GM23338 (cell line): ENCODE measurements around the gene CIROP. TPM values are rescaled to one million over a fixed set of nuclear protein-coding genes. Genes with fewer than 3 reads are reported as not detected.

Experiments
- ATAC-seq: fragments of 200-7000 bp; cut with Tn5 transposase; 3 replicates; pipeline ENCODE4 v1.9.1; 2020
- DNase-seq: peaks from one replicate; pipeline ENCODE4 v3.0.0-alpha.2; 2015; ENCODE audit warnings: low spot score
- H2AFZ ChIP-seq: fragments of 200-600 bp; sonication (generic); 2 replicates; pipeline ENCODE4 v1.8.0; 2016; ENCODE audit warnings: antibody characterized with exemption, mild to moderate bottlenecking, moderate library complexity
- H3F3A ChIP-seq: fragments of 200-600 bp; sonication (generic); replicated peaks from 2 replicates; pipeline ENCODE4 v1.8.0; 2017; ENCODE audit warnings: antibody characterized with exemption, mixed run types, low read depth
- H3K27ac ChIP-seq: fragments of 200-600 bp; sonication (generic); 2 replicates; pipeline ENCODE4 v1.6.1; 2016; ENCODE audit warnings: low read depth
- H3K27me3 ChIP-seq: fragments of 200-600 bp; sonication (generic); 2 replicates; pipeline ENCODE4 v1.8.0; 2016; ENCODE audit warnings: mild to moderate bottlenecking, mixed run types, moderate library complexity; ENCODE audit not compliant: insufficient read depth
- H3K36me3 ChIP-seq: fragments of 200-600 bp; sonication (generic); 2 replicates; pipeline ENCODE4 v1.8.0; 2016; ENCODE audit warnings: mild to moderate bottlenecking; ENCODE audit not compliant: insufficient read depth
- H3K4me1 ChIP-seq: fragments of 200-600 bp; sonication (generic); 2 replicates; pipeline ENCODE4 v1.8.0; 2016; ENCODE audit warnings: mild to moderate bottlenecking, moderate library complexity; ENCODE audit not compliant: insufficient read depth
- H3K4me2 ChIP-seq: fragments of 200-600 bp; sonication (generic); 2 replicates; pipeline ENCODE4 v1.7.1; 2017; ENCODE audit warnings: mixed run types
- H3K4me3 ChIP-seq: fragments of 200-600 bp; sonication (generic); 2 replicates; pipeline ENCODE4 v1.6.1; 2016; ENCODE audit warnings: mixed run types
- H3K79me2 ChIP-seq: fragments of 200-600 bp; sonication (generic); replicated peaks from 2 replicates; pipeline ENCODE4 v1.8.0; 2017; ENCODE audit warnings: mild to moderate bottlenecking; ENCODE audit not compliant: insufficient read depth
- H3K9me2 ChIP-seq: fragments of 200-600 bp; sonication (generic); 2 replicates; pipeline ENCODE4 v1.8.0; 2017; ENCODE audit not compliant: insufficient read depth
- H4K20me1 ChIP-seq: fragments of 200-600 bp; sonication (generic); replicated peaks from 2 replicates; pipeline ENCODE4 v1.8.0; 2017; ENCODE audit warnings: mild to moderate bottlenecking; ENCODE audit not compliant: insufficient read depth
- H3K27ac Mint-ChIP-seq: 2 replicates; pipeline ENCODE4 v1.8.0; 2020; ENCODE audit warnings: inconsistent platforms, mild to moderate bottlenecking, moderate library complexity, mixed read lengths
- H3K27me3 Mint-ChIP-seq: 3 replicates; pipeline ENCODE4 v1.8.0; 2022; ENCODE audit warnings: low read depth, mild to moderate bottlenecking, moderate library complexity, mixed read lengths, inconsistent platforms; ENCODE audit not compliant: insufficient read depth, poor library complexity
- H3K36me3 Mint-ChIP-seq: 3 replicates; pipeline ENCODE4 v1.8.0; 2021; ENCODE audit warnings: low read depth, mild to moderate bottlenecking, inconsistent platforms, moderate library complexity, mixed read lengths
- H3K4me1 Mint-ChIP-seq: 3 replicates; pipeline ENCODE4 v1.8.0; 2020; ENCODE audit warnings: mild to moderate bottlenecking, inconsistent platforms, mixed read lengths
- H3K4me3 Mint-ChIP-seq: 3 replicates; pipeline ENCODE4 v1.8.0; 2021; ENCODE audit warnings: moderate library complexity, mild to moderate bottlenecking, inconsistent platforms, mixed read lengths
- H3K9me3 Mint-ChIP-seq: 3 replicates; pipeline ENCODE4 v1.8.0; 2020; ENCODE audit warnings: moderate library complexity, mild to moderate bottlenecking, inconsistent platforms, mixed read lengths
- CREB1 ChIP-seq: fragments of 250-450 bp; sonication (Bioruptor Pico); IDR thresholded peaks from 2 replicates; pipeline ENCODE4 v1.5.0; 2020; ENCODE audit warnings: low read depth, mild to moderate bottlenecking, moderate library complexity
- EZH2phosphoT487 ChIP-seq: fragments of 200-600 bp; sonication (generic); IDR thresholded peaks from one replicate; pipeline ENCODE4 v1.8.1; 2018; ENCODE audit warnings: antibody characterized with exemption; ENCODE audit not compliant: unreplicated experiment
- JUNB ChIP-seq: IDR thresholded peaks from one replicate; pipeline ENCODE4 v1.6.1; 2016; ENCODE audit warnings: antibody characterized with exemption; ENCODE audit not compliant: unreplicated experiment
- ZNF114 ChIP-seq: fragments of 250-450 bp; sonication (Bioruptor Pico); IDR thresholded peaks from 2 replicates; pipeline ENCODE4 v1.5.0; 2020; ENCODE audit warnings: mild to moderate bottlenecking, moderate library complexity
- polyA plus RNA-seq: library from polyadenylated mRNA; unstranded; fragments of >200 nt; fragmentation: Nextera tagmentation; extraction: Ambion mirVana; gene quantifications from 2 replicates; pipeline ENCODE4 v1.2.1, GENCODE V29; 2016
- total RNA-seq: library from RNA; depleted of rRNA; stranded (reverse); fragments of >200 nt; shearing (Covaris generic); gene quantifications from 2 replicates; pipeline ENCODE4 v1.2.3, GENCODE V29; 2014
- TF ChIP-seq, protein P1 (sequence below): fragments of 250-450 bp; sonication (Bioruptor Pico); IDR thresholded peaks from 2 replicates; pipeline ENCODE4 v1.5.0; 2020; ENCODE audit warnings: mild to moderate bottlenecking, moderate library complexity
- TF ChIP-seq, protein P2 (sequence below), 2 experiments: fragments of 200-600 bp in 1 of 2; sonication (generic) in 1 of 2; conservative IDR thresholded peaks; 2 replicates each; pipeline versions ENCODE4 v1.5.1 to v1.6.1; 2016 to 2017; ENCODE audit warnings: antibody characterized with exemption in 2 of 2, low read depth in 2 of 2, mild to moderate bottlenecking in 2 of 2, moderate library complexity in 1 of 2

CIROP gene
- total and polyA plus RNA-seq, 2 experiments from 2014 or later, result not detected

DNA sequence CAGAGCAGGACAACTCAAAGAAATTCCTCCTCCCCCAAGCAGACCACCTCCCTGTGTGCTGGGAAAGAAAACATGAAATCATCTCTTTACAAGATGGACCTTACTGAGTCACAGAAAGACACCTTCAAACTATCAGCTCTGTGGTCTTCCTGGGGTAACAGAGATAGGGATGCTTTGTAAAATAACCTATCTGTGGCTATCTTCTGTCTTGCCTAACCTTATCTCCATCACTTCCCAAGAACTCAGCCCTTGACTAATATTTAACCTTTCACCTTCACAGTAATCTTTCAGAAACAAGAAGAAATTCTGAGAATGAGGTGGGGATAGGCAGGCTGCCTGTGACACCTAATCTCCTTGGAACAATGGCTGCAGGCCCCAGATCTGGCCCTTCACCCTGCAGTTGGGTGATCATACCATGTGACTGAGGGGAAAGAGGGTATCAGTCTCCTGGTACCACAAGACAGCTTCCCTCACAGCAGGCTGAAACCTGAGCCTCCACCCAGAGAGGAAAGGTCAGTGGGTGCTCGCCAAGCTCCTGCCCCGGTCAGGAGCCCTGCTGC is 41.6 kb upstream of the CIROP start (continued):
- TF ChIP-seq, protein P1, sequence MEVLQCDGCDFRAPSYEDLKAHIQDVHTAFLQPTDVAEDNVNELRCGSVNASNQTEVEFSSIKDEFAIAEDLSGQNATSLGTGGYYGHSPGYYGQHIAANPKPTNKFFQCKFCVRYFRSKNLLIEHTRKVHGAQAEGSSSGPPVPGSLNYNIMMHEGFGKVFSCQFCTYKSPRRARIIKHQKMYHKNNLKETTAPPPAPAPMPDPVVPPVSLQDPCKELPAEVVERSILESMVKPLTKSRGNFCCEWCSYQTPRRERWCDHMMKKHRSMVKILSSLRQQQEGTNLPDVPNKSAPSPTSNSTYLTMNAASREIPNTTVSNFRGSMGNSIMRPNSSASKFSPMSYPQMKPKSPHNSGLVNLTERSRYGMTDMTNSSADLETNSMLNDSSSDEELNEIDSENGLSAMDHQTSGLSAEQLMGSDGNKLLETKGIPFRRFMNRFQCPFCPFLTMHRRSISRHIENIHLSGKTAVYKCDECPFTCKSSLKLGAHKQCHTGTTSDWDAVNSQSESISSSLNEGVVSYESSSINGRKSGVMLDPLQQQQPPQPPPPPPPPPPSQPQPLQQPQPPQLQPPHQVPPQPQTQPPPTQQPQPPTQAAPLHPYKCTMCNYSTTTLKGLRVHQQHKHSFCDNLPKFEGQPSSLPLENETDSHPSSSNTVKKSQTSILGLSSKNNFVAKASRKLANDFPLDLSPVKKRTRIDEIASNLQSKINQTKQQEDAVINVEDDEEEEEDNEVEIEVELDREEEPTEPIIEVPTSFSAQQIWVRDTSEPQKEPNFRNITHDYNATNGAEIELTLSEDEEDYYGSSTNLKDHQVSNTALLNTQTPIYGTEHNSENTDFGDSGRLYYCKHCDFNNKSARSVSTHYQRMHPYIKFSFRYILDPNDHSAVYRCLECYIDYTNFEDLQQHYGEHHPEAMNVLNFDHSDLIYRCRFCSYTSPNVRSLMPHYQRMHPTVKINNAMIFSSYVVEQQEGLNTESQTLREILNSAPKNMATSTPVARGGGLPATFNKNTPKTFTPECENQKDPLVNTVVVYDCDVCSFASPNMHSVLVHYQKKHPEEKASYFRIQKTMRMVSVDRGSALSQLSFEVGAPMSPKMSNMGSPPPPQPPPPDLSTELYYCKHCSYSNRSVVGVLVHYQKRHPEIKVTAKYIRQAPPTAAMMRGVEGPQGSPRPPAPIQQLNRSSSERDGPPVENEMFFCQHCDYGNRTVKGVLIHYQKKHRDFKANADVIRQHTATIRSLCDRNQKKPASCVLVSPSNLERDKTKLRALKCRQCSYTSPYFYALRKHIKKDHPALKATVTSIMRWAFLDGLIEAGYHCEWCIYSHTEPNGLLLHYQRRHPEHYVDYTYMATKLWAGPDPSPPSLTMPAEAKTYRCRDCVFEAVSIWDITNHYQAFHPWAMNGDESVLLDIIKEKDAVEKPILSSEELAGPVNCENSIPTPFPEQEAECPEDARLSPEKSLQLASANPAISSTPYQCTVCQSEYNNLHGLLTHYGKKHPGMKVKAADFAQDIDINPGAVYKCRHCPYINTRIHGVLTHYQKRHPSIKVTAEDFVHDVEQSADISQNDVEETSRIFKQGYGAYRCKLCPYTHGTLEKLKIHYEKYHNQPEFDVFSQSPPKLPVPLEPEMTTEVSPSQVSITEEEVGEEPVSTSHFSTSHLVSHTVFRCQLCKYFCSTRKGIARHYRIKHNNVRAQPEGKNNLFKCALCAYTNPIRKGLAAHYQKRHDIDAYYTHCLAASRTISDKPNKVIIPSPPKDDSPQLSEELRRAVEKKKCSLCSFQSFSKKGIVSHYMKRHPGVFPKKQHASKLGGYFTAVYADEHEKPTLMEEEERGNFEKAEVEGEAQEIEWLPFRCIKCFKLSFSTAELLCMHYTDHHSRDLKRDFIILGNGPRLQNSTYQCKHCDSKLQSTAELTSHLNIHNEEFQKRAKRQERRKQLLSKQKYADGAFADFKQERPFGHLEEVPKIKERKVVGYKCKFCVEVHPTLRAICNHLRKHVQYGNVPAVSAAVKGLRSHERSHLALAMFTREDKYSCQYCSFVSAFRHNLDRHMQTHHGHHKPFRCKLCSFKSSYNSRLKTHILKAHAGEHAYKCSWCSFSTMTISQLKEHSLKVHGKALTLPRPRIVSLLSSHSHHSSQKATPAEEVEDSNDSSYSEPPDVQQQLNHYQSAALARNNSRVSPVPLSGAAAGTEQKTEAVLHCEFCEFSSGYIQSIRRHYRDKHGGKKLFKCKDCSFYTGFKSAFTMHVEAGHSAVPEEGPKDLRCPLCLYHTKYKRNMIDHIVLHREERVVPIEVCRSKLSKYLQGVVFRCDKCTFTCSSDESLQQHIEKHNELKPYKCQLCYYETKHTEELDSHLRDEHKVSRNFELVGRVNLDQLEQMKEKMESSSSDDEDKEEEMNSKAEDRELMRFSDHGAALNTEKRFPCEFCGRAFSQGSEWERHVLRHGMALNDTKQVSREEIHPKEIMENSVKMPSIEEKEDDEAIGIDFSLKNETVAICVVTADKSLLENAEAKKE (CRISPR knock-in tag), result no peak
- no peak for TF ChIP-seq CREB1 (CRISPR knock-in tag)
- TF ChIP-seq, protein P2, sequence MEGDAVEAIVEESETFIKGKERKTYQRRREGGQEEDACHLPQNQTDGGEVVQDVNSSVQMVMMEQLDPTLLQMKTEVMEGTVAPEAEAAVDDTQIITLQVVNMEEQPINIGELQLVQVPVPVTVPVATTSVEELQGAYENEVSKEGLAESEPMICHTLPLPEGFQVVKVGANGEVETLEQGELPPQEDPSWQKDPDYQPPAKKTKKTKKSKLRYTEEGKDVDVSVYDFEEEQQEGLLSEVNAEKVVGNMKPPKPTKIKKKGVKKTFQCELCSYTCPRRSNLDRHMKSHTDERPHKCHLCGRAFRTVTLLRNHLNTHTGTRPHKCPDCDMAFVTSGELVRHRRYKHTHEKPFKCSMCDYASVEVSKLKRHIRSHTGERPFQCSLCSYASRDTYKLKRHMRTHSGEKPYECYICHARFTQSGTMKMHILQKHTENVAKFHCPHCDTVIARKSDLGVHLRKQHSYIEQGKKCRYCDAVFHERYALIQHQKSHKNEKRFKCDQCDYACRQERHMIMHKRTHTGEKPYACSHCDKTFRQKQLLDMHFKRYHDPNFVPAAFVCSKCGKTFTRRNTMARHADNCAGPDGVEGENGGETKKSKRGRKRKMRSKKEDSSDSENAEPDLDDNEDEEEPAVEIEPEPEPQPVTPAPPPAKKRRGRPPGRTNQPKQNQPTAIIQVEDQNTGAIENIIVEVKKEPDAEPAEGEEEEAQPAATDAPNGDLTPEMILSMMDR (conservative IDR thresholded peaks at IDR 0.05; ENCODE audit: low read depth in 2 of 2), result no peak
- TF ChIP-seq ZNF114 (CRISPR knock-in tag), result no peak
- no peak for TF ChIP-seq JUNB

DNA sequence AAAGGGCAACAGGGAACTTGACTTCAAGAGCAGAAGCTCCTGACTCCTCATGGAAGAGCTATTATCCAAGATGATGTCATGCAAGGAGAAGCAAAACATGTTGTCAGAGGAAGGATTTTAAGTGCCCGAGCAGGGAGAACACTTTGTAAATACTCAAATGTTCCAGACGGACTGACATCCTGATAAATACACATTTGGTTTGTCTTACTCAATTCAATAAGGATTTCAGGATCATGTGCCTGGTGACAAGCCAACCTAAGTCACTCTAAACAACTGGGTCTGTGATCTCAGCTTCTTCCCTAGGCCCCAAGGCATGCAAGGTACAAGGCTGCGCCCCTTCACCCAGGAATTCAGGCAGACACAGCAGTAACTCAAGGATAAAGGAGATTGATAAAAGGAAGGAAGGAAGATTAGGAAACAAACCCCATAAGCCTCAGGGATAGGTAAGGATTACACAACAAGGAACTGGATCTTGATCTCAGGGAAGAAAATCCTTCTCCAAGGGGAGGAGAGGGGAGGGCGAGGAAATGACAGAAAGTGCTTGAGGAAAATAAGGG is 41.1 kb upstream of the CIROP start:
- Histone ChIP-seq H3K4me2 (no peak overlapping the region), H3K27ac (no peak overlapping the region), H4K20me1 (peaks cover 5% of the 10 kb centered on the region; the same call in 1 of the 2 replicates), H3F3A (0 out of 2 replicates have a peak, but pooled peaks cover 3% of the 10 kb centered on the region), H3K4me3 (no peak overlapping the region), H3K4me1 (no peaks in the 10 kb centered on the region), H2AFZ (no peak overlapping the region), H3K36me3 (peaks cover 29% of the 10 kb centered on the region), H3K27me3 (no peaks in the 10 kb centered on the region), H3K79me2 (no peaks in the 10 kb centered on the region), H3K9me2 (peaks cover 6% of the 10 kb centered on the region; the same call in 1 of the 2 replicates)
- peaks cover 7% of the 10 kb centered on the region for H3K4me1 Mint-ChIP-seq
- H3K36me3 Mint-ChIP-seq, result peaks cover 61% of the 10 kb centered on the region
- H3K27me3 Mint-ChIP-seq, result peaks cover 2% of the 10 kb centered on the region
- H3K27ac Mint-ChIP-seq, result peak overlapping the region; percentile 14; the same call in 1 of the 2 replicates
- H3K9me3 Mint-ChIP-seq, result no peaks in the 10 kb centered on the region; the same call in 2 of the 3 replicates
- no peak overlapping the region for H3K4me3 Mint-ChIP-seq
- no peak for DNase-seq
- no peak for ATAC-seq
- TF ChIP-seq EZH2phosphoT487, result no peak
- TF ChIP-seq, protein P1 (CRISPR knock-in tag), result no peak
